C1 segment of cervical spinal cord (tissue), 14 donors: ENCODE results near the gene NBEAL2.

Source experiments
- DNase-seq, 14 donors: peaks; one replicate each; lab custom pipeline; 2025; lab: John Stamatoyannopoulos, UW

Gene NBEAL2

GRCh38 chr3:47000198-47000815 is 20.8 kb downstream of the NBEAL2 start:
- no peak for DNase-seq

- no peak for DNase-seq
Observed at GRCh38 chr3:47000922-47001730, 21.7 kb downstream of the NBEAL2 start.

GRCh38 chr3:47001731-47002170 is 22.3 kb downstream of the NBEAL2 start:
- DNase-seq: no peak

- DNase-seq: no peak
Observed at GRCh38 chr3:47002171-47003055, 22.9 kb downstream of the NBEAL2 start.

GRCh38 chr3:47003056-47003410 is 23.6 kb downstream of the NBEAL2 start:
- DNase-seq: no peak

GRCh38 chr3:47003461-47004368 is 24.2 kb downstream of the NBEAL2 start:
- no peak for DNase-seq

- DNase-seq: no peak
Observed at GRCh38 chr3:47004369-47005211, 25.1 kb downstream of the NBEAL2 start.

- DNase-seq: peak in 1 of 14 donors; percentile 66
Observed at GRCh38 chr3:47005212-47006144, 26.0 kb downstream of the NBEAL2 start.

- no peak for DNase-seq
Observed at GRCh38 chr3:47006145-47006651, 26.7 kb downstream of the NBEAL2 start.

- no peak for DNase-seq
Observed at GRCh38 chr3:47007001-47007400, 27.5 kb downstream of the NBEAL2 start.

GRCh38 chr3:47007482-47008233 is 28.2 kb downstream of the NBEAL2 start:
- DNase-seq: no peak

GRCh38 chr3:47008234-47008796 is 28.8 kb downstream of the NBEAL2 start:
- DNase-seq: no peak

- DNase-seq: no peak
Observed at GRCh38 chr3:47008851-47009224, 29.4 kb downstream of the NBEAL2 start.

- DNase-seq: peak in 13 of 14 donors; percentile 56 to 91 (median 77)
Observed at GRCh38 chr3:47009225-47010110, 30.0 kb downstream of the NBEAL2 start.

GRCh38 chr3:47010111-47010712 is 30.7 kb downstream of the NBEAL2 start:
- DNase-seq: peak in 1 of 14 donors; percentile 20

- no peak for DNase-seq
Observed at GRCh38 chr3:47010910-47011309, 31.4 kb downstream of the NBEAL2 start.
